Measurements from ENCODE around the gene RAC2.

RAC2 gene

GRCh38 chr22:37230673-37231405 lies 13.2 kb downstream of the RAC2 start:
- peak in 1 of 2 donors; percentile 40 for DNase-seq
- Histone ChIP-seq H3K27ac (no peak overlapping the region), H3K4me3 (no peak overlapping the region)

GRCh38 chr22:37229805-37230672 lies 14.0 kb downstream of the RAC2 start:
- TF ChIP-seq CTCF (IDR thresholded peaks at IDR 0.05) = no peak
- Histone ChIP-seq H3K27me3 (peaks cover 0 to 66% of the 10 kb centered on the region in 2 donors), H3K4me1 (peaks cover 0 to 9% (median 0%) of the 10 kb centered on the region in 4 donors), H3K4me3 (no peak overlapping the region), H3K36me3 (no peaks in the 10 kb centered on the region), H3K9me3 (no peaks in the 10 kb centered on the region), H3K27ac (no peak overlapping the region)
- DNase-seq = peak; percentile 44 to 67
- intact Hi-C loops (cut with DNase I; ENCODE audit: low total_unique reads) = no loop called here

More at GRCh38 chr22:37230673-37231405, 13.2 kb downstream of the RAC2 start:
- Histone ChIP-seq H3K27me3 (peaks cover 0 to 74% of the 10 kb centered on the region in 2 donors), H3K9me3 (no peaks in the 10 kb centered on the region), H3K4me1 (peaks cover 0 to 9% (median 0%) of the 10 kb centered on the region in 4 donors), H3K36me3 (no peaks in the 10 kb centered on the region)
- no peak for TF ChIP-seq CTCF (IDR thresholded peaks at IDR 0.05)
- intact Hi-C loops (cut with DNase I; ENCODE audit: low total_unique reads) = no loop called here

GRCh38 chr22:37229012-37229804 lies 14.9 kb downstream of the RAC2 start:
- Histone ChIP-seq H3K27ac (no peak overlapping the region), H3K36me3 (no peaks in the 10 kb centered on the region), H3K4me1 (peaks cover 0 to 9% (median 0%) of the 10 kb centered on the region in 4 donors), H3K27me3 (peaks cover 0 to 57% of the 10 kb centered on the region in 2 donors), H3K9me3 (no peaks in the 10 kb centered on the region), H3K4me3 (no peak overlapping the region)
- no peak for TF ChIP-seq CTCF (IDR thresholded peaks at IDR 0.05)
- intact Hi-C loops (cut with DNase I; ENCODE audit: low total_unique reads) = no loop called here
- peak in 1 of 2 donors; percentile 54 for DNase-seq

GRCh38 chr22:37228106-37229011 lies 15.7 kb downstream of the RAC2 start:
- TF ChIP-seq CTCF (IDR thresholded peaks at IDR 0.05) = no peak
- Histone ChIP-seq H3K27me3 (peaks cover 0 to 49% of the 10 kb centered on the region in 2 donors), H3K27ac (no peak overlapping the region), H3K9me3 (no peaks in the 10 kb centered on the region), H3K4me3 (no peak overlapping the region), H3K36me3 (no peaks in the 10 kb centered on the region), H3K4me1 (peaks cover 0 to 9% (median 0%) of the 10 kb centered on the region in 4 donors)
- intact Hi-C loops (cut with DNase I; ENCODE audit: low total_unique reads) = no loop called here
- no peak for DNase-seq

All from tibial artery (tissue), 4 donors.